ENCODE data around the gene AP1G1.
"Not testable (repeated sequence)": the region's sequence is repeated elsewhere in the genome, so short reads cannot be mapped to it uniquely, and the experiment has no call there.

Gene AP1G1

DNA sequence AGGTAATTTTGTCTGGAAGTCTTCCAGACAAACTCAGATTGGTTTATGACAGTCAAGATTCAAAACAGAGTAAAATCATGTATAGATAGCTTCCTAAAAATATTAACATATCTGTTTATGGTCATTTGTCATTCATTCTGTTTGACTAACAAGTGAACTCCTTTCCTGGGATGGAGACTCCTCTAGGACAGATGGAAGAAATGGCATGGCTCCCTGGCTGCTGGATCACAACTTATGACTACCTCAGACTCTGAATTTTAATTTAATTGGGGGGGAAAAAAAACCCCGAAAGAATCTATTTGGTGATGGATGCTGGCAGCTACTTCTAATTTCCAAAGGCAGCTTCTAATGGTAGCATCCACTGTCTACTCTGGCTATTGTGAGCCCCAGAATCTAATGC, 118.7 kb downstream of the AP1G1 start:
- Histone ChIP-seq H3K9me2 (replicated peaks; ENCODE audit: insufficient read depth, low read length) (no peaks in the 10 kb centered on the region), H3F3A (ENCODE audit: insufficient read depth) (no peaks in the 10 kb centered on the region; the same call in 1 of the 2 replicates), H3K4me3 (ENCODE audit: insufficient read depth, low read length, poor library complexity, severe bottlenecking) (no peak overlapping the region), H3K9me3 (ENCODE audit: insufficient read depth, low read length) (no peaks in the 10 kb centered on the region), H3K36me3 (ENCODE audit: low read length) (no peaks in the 10 kb centered on the region; the same call in 1 of the 2 replicates), H3K79me2 (ENCODE audit: insufficient read depth, low read length) (no peaks in the 10 kb centered on the region), H3K9ac (ENCODE audit: low read length) (no peak overlapping the region), H2AFZ (ENCODE audit: low read depth, low read length, severe bottlenecking) (no peak overlapping the region), H3K27me3 (ENCODE audit: low read length) (no peaks in the 10 kb centered on the region), H4K20me1 (ENCODE audit: low read depth, low read length) (no peaks in the 10 kb centered on the region), H3K27ac (ENCODE audit: low read depth, low read length) (no peak overlapping the region), H3K4me2 (ENCODE audit: low read depth, low read length, poor library complexity, severe bottlenecking) (no peak overlapping the region)
- TF ChIP-seq EZH2phosphoT487 (conservative IDR thresholded peaks at IDR 0.05; ENCODE audit: low read length) (no peak), CTCF (IDR thresholded peaks at IDR 0.05; ENCODE audit: insufficient read depth, low read length, poor library complexity, severe bottlenecking) (no peak)

- TF ChIP-seq EZH2phosphoT487 (conservative IDR thresholded peaks at IDR 0.05; ENCODE audit: low read length), result no peak
- TF ChIP-seq CTCF (IDR thresholded peaks at IDR 0.05; ENCODE audit: insufficient read depth, low read length, poor library complexity, severe bottlenecking), result no peak
- no peaks in the 10 kb centered on the region for H3K9me3 ChIP-seq (ENCODE audit: insufficient read depth, low read length)
- H3K27me3 ChIP-seq (ENCODE audit: low read length), result no peaks in the 10 kb centered on the region
- no peak overlapping the region for H3K4me2 ChIP-seq (ENCODE audit: low read depth, low read length, poor library complexity, severe bottlenecking)
- no peaks in the 10 kb centered on the region; the same call in 1 of the 2 replicates for H3F3A ChIP-seq (ENCODE audit: insufficient read depth)
- no peak overlapping the region for H3K9ac ChIP-seq (ENCODE audit: low read length)
- H3K4me3 ChIP-seq (ENCODE audit: insufficient read depth, low read length, poor library complexity, severe bottlenecking), result no peak overlapping the region
- H3K36me3 ChIP-seq (ENCODE audit: low read length), result no peaks in the 10 kb centered on the region; the same call in 1 of the 2 replicates
- no peak overlapping the region for H2AFZ ChIP-seq (ENCODE audit: low read depth, low read length, severe bottlenecking)
- H4K20me1 ChIP-seq (ENCODE audit: low read depth, low read length), result no peaks in the 10 kb centered on the region
- no peak overlapping the region for H3K27ac ChIP-seq (ENCODE audit: low read depth, low read length)
- no peaks in the 10 kb centered on the region for H3K9me2 ChIP-seq (replicated peaks; ENCODE audit: insufficient read depth, low read length)
- H3K79me2 ChIP-seq (ENCODE audit: insufficient read depth, low read length), result no peaks in the 10 kb centered on the region
Measured at GRCh38 chr16:71687861-71688260, 120.8 kb downstream of the AP1G1 start.

DNA sequence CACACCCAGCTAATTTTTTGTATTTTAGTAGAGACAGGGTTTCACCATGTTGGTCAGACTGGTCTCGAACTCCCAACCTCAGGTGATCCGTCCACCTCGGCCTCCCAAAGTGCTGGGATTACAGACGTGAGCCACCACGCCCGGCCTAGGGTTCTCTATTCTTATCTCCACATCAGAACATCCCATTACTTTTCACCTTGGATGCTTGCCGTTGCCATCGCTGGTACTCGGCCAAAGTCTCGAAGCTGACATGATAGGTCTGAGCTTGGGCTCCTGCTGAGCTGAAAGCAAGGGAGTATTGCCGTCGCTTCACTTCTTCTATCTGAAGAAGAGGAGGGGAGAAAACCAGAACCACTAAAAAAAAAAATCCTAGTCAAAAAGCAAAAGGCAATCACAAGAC, 124.4 kb downstream of the AP1G1 start:
- not testable (repeated sequence) for H3K79me2 ChIP-seq (ENCODE audit: insufficient read depth, low read length); H3K9me3 ChIP-seq (ENCODE audit: insufficient read depth, low read length); H4K20me1 ChIP-seq (ENCODE audit: low read depth, low read length); H3K9ac ChIP-seq (ENCODE audit: low read length); H3K4me2 ChIP-seq (ENCODE audit: low read depth, low read length, poor library complexity, severe bottlenecking); H2AFZ ChIP-seq (ENCODE audit: low read depth, low read length, severe bottlenecking); H3K36me3 ChIP-seq (ENCODE audit: low read length); H3K27me3 ChIP-seq (ENCODE audit: low read length); H3K27ac ChIP-seq (ENCODE audit: low read depth, low read length); H3K9me2 ChIP-seq (replicated peaks; ENCODE audit: insufficient read depth, low read length); H3K4me3 ChIP-seq (ENCODE audit: insufficient read depth, low read length, poor library complexity, severe bottlenecking); H3F3A ChIP-seq (ENCODE audit: insufficient read depth)

GRCh38 chr16:71681360-71681759, 127.3 kb downstream of the AP1G1 start:
- no peak overlapping the region for H3K4me3 ChIP-seq (ENCODE audit: insufficient read depth, low read length, poor library complexity, severe bottlenecking)
- TF ChIP-seq CTCF (IDR thresholded peaks at IDR 0.05; ENCODE audit: insufficient read depth, low read length, poor library complexity, severe bottlenecking), result no peak
- TF ChIP-seq EZH2phosphoT487 (conservative IDR thresholded peaks at IDR 0.05; ENCODE audit: low read length), result no peak
- no peaks in the 10 kb centered on the region for H3F3A ChIP-seq (ENCODE audit: insufficient read depth)
- H3K9me2 ChIP-seq (replicated peaks; ENCODE audit: insufficient read depth, low read length), result no peaks in the 10 kb centered on the region
- H2AFZ ChIP-seq (ENCODE audit: low read depth, low read length, severe bottlenecking), result no peak overlapping the region
- H3K9ac ChIP-seq (ENCODE audit: low read length), result no peak overlapping the region
- no peaks in the 10 kb centered on the region for H3K79me2 ChIP-seq (ENCODE audit: insufficient read depth, low read length)
- no peaks in the 10 kb centered on the region; the same call in 1 of the 2 replicates for H3K36me3 ChIP-seq (ENCODE audit: low read length)
- no peak overlapping the region for H3K27ac ChIP-seq (ENCODE audit: low read depth, low read length)
- H3K9me3 ChIP-seq (ENCODE audit: insufficient read depth, low read length), result no peaks in the 10 kb centered on the region
- no peak overlapping the region for H3K4me2 ChIP-seq (ENCODE audit: low read depth, low read length, poor library complexity, severe bottlenecking)
- no peaks in the 10 kb centered on the region for H4K20me1 ChIP-seq (ENCODE audit: low read depth, low read length)
- no peaks in the 10 kb centered on the region for H3K27me3 ChIP-seq (ENCODE audit: low read length)

Data from SU-DHL-6 (cell line).